Loucy (cell line): ENCODE data around the gene BLID.

Experiments used
- CTCF ChIP-seq: fragments of 200-600 bp; sonication (generic); conservative IDR thresholded peaks from 2 replicates; pipeline ENCODE4 v1.5.1; 2014; ENCODE audit warnings: mild to moderate bottlenecking, antibody characterized with exemption, low read length
- EZH2phosphoT487 ChIP-seq: fragments of 200-600 bp; IDR thresholded peaks from 2 replicates; pipeline ENCODE4 v1.6.1; 2018; ENCODE audit warnings: antibody characterized with exemption, mild to moderate bottlenecking, moderate library complexity, borderline replicate concordance

GRCh38 chr11:122154227-122154626 is 38.2 kb upstream of the BLID start:
- TF ChIP-seq CTCF = no peak
- no peak for TF ChIP-seq EZH2phosphoT487
